Retina (tissue), 1 donor: ENCODE measurements around the gene IMMP2L.
A peak's percentile ranks its signal among the peaks of the same experiment; 100 is the strongest.
"Not testable (repeated sequence)": the region's sequence is repeated elsewhere in the genome, so short reads cannot be mapped to it uniquely, and the experiment has no call there.

Experiments used
- DNase-seq: peaks from one replicate; pipeline ENCODE4 v3.0.0-alpha.2; 2016

Gene IMMP2L

GRCh38 chr7:111501799-111502198 is 60.5 kb downstream of the IMMP2L start:
- DNase-seq, result not testable (repeated sequence)

DNA sequence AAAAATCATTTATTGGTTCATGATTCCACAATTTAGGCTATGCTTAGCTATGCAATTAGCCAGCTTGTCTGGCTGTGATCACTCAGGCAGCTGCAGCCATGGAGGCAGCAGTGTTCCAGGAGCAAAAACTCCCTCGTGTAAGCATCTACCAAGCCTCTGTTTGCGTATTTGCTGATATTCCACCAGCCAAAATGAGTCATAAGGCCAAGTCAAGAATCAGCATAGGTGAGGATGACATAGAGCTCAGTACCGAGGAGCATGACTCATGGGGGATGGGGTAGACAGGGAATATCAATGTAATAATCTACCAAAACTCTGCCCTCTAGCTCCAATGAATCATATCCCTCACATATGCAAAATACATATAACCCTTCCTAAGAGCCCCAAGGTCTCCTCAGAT is 63.3 kb downstream of the IMMP2L start:
- no peak for DNase-seq

- DNase-seq, result no peak
Measured at GRCh38 chr7:111498391-111499007, 63.8 kb downstream of the IMMP2L start.

DNA sequence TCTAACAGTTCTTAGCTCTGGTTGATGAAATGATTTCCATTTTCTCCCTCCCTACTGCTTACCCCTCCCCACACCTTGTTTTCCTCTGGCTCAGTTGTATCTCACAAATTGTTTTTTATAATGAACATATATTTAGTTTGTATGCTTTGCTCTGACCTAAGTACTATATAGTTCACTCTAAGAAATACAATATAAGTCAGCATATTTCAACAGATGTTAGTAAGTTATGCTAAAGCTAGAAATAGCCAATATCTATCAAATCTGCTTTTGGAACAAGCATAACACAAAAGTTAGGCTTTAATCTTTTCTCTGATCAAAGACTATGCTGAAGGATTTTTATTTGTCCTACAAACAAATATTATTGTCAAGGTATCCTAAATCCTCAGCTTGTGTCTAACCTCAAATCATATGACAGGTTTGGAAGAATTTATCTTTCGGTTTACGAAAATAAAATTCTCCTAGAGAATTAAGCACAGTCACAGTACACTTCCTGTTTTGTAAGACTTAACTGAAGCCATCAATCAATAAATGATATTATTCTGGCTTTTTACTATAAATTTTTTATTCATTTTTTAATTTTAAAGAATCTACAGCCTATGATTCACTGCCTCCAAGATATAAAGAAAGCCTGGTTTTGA is 67.0 kb downstream of the IMMP2L start:
- no peak for DNase-seq

- no peak for DNase-seq
Measured at GRCh38 chr7:111492234-111492633, 70.1 kb downstream of the IMMP2L start.

DNA sequence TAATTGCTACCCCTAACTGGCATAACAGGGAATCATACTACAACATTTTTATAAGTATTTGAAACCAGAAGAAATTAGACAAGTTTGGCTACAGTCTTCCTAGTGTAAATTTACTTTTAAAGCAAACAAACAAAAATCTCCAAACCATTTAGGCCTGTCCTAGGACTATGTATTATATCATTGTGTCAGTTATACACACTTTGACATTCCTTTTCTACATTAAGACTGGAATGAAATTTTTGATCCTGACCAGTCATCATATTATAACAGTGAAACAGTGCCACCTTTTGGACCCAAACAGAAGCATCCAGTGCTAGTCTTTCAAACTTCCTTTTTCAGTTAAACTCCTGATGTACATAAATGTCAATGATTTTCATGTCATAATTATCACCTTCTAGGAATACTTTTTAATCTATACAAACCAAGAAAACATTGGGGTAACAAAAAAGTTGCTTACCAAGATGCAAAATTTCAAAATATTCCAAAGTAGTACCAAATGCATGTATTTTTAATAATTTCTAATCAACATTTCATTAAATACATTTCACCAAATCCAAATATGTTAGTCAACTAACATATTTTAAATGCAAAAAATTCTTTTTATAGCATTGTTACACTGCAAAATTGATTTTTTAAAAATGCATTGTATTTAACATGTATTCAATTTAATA is 75.7 kb downstream of the IMMP2L start:
- DNase-seq, result peak; percentile 66

DNA sequence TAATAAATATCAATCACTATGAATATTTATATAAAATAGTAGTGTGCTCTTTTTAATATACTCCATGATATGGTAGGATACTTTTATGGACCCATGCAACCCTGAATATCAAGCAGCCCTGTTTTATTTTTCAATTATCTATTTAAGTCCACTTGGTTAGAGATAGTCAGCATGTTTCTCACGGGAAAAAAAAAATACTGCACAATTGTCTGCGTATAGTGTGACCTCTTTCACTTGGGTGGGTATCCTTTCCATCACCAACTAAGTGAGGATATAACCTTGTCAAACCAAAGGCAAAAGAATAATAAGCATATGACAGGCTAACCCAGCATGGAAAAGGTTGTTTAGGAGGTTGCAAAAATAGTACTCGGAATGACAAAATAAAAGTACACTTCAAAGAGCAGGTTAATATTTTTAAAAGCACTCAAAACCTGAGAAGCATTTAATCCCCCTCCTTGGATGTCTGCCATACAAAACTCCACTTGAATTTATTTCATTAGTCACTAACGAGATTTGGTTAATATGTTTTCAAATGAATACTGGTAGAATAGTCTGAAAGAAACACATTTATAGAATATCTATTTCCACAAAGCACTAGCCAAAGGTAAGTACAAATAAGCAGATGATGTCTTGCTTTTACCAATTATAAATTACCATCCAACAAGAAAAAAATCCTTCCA is 76.5 kb downstream of the IMMP2L start:
- DNase-seq, result peak; percentile 65

DNA sequence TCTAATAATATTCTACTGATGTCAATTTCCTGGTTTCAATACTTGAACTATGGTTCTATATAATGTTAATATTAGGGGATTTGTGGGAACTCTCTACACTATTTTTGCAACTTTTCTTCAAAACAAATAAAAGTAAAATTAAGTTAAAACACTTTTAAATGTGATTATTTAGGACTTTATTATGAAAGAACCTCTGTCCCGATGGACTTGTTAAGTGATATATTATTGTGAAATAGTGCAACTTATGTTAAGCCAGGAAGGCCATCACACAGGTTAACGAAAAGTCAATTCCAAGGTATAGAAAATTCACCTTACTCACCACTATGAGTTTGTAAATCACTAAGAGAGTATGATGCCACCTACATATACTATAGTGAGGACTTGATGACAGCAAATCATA is 79.2 kb downstream of the IMMP2L start:
- no peak for DNase-seq

DNA sequence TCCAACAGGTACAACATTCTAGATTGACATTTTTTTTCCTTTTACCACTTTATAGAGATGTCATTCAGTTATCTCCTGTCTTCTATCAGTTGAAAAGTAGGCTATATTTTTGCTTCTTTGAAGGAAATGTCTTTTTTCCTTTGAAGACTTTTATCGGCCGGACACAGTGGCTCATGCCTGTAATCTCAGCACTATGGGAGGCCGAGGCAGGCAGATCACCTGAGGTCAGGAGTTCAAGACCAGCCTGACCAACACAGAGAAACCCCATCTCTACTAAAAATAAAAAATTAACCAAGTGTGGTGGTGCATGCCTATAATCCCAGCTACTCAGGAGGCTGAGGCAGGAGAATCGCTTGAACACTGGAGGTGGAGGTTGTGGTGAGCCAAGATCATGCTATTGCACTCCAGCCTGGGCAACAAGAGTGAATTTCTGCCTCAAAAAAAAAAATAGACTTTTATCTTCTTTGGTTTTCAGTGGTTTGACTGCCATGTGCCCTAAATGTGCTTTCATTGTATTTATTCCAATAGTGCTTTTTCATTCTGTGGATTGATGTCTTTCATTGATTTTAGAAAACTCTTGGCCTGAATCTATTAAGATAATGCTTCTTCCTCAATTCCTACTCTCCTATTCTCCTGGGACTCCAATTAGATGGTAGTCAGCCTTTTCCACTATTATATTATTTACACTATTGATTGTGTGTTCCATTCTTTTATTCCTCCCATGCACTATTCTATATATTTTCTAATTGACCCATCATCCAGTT is 84.6 kb downstream of the IMMP2L start:
- no peak for DNase-seq

GRCh38 chr7:111476586-111477293 is 85.6 kb downstream of the IMMP2L start:
- no peak for DNase-seq

GRCh38 chr7:111475959-111476358 is 86.3 kb downstream of the IMMP2L start:
- DNase-seq, result no peak

DNA sequence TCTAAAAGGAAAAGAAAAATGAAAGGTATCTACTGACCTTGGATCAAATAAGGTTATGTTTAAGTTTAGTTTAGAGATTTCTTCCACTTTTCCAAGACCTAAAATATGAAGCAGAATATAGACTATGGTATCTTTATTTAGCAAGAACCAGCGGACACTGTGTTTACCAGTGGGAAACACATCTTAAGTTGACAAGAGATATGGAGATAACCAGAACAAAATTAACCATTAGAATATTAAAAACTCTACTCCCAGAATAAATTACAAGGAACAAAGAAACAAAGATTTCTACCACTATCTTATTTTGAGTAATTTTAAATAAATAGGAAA is 86.9 kb downstream of the IMMP2L start:
- DNase-seq, result no peak

DNA sequence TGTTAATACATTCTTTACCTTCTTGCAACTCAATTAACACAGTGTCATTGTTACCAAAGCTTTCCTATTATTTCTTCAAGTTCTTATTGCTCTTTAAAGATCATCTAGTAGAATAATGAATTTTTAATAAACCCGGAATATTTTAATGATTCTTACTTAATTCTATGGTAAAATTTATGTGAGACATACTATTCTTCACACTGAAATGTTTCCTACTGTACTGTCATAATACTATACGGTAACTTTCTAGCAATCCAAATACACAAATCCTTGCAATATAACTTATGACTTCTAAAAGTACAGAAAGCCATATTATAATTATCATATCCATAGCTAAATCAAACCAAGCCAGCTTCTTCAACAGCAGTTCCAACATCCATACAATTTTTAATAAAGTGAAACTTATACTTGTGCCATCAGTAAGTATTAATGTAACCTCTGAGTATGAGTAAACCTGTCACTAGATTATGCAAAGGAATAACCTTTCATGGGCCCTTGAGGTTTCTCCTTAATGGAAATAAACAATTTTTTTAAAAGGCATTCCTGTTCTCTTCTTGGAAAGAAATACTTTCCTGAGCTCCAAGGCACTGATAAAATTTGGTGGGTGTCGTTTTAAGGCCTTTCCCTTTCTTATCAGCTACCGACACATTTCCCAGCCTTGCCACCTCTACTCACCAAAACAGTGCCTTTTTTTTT is 87.4 kb downstream of the IMMP2L start:
- DNase-seq, result no peak

GRCh38 chr7:111473449-111474198 is 88.7 kb downstream of the IMMP2L start:
- DNase-seq, result no peak

GRCh38 chr7:111470998-111471397 is 91.3 kb downstream of the IMMP2L start:
- DNase-seq, result no peak

DNA sequence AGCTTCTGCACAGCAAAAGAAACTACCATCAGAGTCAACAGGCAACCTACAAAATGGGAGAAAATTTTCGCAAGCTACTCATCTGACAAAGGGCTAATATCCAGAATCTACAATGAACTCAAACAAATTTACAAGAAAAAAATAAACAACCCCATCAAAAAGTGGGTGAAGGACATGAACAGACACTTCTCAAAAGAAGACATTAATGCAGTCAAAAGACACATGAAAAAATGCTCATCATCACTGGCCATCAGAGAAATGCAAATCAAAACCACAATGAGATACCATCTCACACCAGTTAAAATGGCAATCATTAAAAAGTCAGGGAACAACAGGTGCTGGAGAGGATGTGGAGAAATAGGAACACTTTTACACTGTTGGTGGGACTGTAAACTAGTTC is 92.4 kb downstream of the IMMP2L start:
- DNase-seq, result not testable (repeated sequence)

DNA sequence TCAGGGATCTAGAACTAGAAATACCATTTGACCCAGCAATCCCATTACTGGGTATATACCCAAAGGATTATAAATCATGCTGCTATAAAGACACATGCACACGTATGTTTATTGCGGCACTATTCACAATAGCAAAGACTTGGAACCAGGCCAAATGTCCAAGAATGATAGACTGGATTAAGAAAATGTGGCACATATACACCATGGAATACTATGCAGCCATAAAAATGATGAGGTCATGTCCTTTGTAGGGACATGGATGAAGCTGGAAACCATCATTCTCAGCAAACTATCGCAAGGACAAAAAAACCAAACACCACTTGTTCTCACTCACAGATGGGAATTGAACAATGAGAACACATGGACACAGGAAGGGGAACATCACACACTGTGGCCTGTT is 96.5 kb downstream of the IMMP2L start:
- not testable (repeated sequence) for DNase-seq

DNA sequence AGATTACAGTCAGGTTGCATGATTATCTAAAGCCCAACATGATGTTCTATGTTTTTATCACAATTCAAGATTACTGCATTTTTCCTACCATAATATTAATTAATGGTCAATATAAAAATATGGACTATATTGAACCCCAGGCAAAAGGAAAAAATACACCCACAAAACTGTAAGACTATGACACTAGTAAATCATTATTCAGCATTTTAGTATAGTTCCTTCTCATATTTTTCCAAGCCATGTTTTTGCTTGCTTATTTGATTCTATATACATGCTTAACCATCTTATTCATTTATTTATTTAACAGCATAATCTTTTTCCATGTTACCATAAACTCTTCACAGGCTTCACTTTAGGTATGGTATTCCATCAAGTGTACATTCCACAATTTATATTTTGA is 101.6 kb downstream of the IMMP2L start:
- DNase-seq, result no peak

GRCh38 chr7:111459757-111460280 is 102.5 kb downstream of the IMMP2L start:
- DNase-seq, result no peak

DNA sequence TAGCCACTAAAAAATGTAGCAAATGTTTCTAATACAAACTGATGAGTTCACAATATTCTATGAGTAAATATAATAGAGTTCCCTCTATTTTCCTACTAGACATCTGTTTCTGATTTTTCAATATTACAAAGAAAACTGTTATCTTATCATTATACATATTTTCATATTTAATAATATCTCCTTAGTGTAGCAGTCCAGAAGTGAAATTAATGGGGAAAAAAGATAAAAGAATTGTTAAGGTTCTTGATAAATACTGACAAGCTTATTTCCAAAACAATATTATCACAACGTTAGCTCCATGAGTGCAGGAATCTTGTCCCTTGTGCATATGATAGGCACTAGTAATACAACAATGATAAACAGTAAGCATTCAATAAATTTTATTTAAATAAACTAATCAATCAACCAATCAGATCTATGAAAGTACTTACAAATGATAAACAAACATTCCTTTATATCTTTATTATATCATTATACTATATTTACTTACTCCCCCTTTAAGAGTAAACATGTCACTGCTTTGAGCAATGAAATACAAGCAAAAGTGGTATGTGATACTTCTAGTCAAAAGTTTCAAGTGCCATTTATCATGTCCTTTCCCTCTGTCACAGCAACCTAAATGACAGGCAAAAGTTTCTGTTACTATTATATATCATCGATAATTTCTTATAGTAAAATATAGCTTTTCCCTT is 103.1 kb downstream of the IMMP2L start:
- no peak for DNase-seq
